Dedifferentiated amniotic fluid mesenchymal stem cell (primary cell): ENCODE data around the gene C6.
A peak's percentile ranks its signal among the peaks of the same experiment; 100 is the strongest.
"Not testable (repeated sequence)": the region's sequence is repeated elsewhere in the genome, so short reads cannot be mapped to it uniquely, and the experiment has no call there.

ENCODE experiments used
- DNase-seq: peaks from one replicate; pipeline ENCODE4 v3.0.0-alpha.2; 2016; ENCODE audit errors: extremely low spot score

Gene C6

DNA sequence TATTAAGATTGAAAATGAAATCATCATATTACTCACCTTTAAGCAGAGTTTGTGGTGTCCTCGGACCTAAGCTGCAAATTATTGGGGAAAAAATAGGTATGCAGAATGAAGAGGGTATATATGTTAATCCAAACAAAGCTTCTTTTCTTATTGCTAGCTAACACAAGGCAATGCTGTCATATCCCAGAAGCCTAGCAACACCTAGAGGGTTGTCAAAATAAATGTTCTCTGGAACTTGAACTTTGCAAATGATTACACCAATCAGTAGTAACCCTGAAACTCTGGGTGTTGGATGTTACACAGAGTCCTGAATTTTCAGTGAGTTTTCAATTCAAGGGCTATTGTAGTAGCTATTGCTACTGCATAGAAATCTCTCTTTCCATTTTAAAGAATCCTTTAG, at the start of gene C6:
Gene C6, minus strand, starts transcription at position 193 of the 400 bp plus-strand sequence. CDS start 10,302 bp downstream, outside the sequence.
- DNase-seq = no peak

DNA sequence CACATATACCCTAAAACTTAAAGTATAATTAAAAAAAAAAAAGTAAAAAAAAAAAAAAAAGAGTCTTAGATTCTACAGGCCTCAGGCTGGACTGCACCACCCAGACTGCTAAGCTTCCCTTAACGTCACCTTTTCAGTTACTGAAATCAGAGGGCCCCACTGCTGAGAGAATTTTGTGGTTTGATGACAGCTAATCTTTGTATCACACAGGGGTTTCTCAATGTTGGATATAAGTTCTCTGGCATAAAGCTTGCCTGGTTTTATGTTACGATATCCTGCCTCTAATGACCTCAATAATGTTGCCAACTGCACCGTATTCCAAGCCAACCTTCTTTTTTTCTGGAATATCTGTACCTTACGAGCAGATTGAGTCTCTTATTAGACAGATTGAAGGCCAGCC, 43.1 kb upstream of the C6 start:
- DNase-seq = no peak

DNA sequence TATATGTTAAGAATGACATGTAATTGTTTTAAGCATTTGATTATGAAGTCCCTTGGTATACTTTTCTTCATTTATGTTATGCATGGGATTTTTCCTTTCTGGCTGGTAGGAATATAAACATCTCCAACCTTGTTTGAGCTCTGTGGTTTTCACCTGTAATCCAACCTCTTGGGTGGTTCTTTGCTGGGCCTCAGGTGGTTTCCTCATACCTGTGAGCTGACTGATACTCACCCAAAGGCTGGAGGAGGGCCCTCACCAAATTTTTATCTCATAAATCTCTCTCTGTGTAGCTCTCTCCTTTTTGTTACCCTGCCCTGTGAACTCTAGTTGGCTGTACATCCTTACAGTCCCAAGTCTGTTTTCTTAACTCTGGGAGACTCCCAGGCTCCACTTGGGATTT, 39.8 kb upstream of the C6 start:
- DNase-seq = no peak

GRCh38 chr5:41252036-41252435, 38.7 kb upstream of the C6 start:
- peak; percentile 15 for DNase-seq

- DNase-seq = no peak
These were observed 37.1 kb upstream of the C6 start for GRCh38 chr5:41250351-41250987.

GRCh38 chr5:41247135-41247534, 33.8 kb upstream of the C6 start:
- no peak for DNase-seq

DNA sequence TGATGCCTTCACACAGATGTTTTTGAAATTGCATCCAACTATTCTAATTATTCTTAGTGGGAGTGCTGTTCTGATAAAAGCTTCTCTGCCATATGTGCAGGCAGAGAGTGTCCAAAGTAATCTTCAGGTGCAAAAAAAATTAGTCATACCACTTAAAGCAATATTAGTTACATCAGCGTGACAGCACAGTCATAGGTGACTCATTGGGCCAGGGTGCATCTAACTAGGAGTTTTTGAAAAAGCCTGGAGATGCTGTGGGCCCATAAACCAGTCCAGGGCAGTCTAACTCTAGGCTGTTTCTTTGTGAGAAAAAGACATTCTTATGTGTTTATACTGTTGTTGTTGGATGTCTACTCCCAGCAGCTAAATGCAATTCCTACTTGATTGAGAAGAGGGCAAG, 33.0 kb upstream of the C6 start:
- peak; percentile 50 for DNase-seq

GRCh38 chr5:41243558-41243957, 30.2 kb upstream of the C6 start:
- no peak for DNase-seq

GRCh38 chr5:41240985-41241384, 27.7 kb upstream of the C6 start:
- no peak for DNase-seq

GRCh38 chr5:41240390-41240789, 27.1 kb upstream of the C6 start:
- DNase-seq = no peak

DNA sequence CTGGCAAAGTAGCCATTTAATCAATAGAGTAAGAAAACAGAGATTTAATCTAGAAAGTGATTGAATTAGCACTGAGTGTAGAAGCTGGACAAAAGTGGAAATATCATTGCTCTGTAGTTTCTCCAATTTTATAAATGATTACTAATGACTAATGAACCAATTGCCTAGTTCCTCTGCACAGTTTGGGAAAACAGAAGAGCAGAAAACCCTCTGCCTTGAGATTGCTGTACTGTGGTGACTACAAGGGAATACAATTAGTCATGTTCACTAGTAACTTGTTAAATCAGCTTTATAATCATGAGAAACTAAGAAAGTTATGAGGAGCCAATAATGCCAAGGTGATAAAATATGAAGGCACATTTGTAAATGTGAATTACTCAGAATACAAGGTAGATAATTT, 21.1 kb upstream of the C6 start:
- no peak for DNase-seq

- no peak for DNase-seq
These were observed 19.5 kb upstream of the C6 start for GRCh38 chr5:41232797-41233196.

DNA sequence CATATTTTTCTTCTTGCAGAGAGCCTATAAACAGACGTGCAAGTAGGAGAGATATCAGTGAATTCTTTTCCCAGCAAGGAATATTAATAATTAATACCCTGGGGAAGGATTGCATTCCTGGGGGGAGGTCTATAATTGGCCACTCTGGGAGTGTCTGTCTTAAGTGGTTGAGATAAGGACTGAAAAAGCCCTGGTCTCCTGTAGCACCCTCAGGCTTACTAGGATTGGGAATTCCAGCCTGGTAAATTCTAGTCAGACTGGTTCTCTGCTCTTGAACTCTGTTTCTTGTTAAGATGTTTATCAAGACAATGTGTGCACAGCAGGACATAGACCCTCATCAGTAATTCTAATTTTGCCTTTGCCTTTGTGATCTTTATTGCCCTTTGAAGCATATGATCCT, 16.9 kb upstream of the C6 start:
- DNase-seq = not testable (repeated sequence)

DNA sequence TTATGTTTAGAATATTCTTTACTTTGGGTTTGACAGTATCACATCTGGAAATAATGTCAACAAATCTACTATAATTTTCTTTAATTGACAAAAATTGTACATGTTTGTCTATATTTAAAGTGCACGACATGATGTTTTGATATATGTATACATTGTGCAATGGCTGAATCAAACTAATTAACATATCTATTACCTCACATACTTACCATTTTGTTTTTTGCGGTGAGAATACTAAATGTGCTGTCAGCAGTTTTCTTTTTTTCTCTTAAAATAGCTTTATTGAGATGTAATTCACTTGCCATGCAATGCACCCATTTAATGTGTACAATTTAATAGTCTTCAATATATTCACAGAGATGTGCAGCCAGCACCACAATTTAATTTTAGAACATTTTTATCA, 10.6 kb upstream of the C6 start:
- DNase-seq = no peak

DNA sequence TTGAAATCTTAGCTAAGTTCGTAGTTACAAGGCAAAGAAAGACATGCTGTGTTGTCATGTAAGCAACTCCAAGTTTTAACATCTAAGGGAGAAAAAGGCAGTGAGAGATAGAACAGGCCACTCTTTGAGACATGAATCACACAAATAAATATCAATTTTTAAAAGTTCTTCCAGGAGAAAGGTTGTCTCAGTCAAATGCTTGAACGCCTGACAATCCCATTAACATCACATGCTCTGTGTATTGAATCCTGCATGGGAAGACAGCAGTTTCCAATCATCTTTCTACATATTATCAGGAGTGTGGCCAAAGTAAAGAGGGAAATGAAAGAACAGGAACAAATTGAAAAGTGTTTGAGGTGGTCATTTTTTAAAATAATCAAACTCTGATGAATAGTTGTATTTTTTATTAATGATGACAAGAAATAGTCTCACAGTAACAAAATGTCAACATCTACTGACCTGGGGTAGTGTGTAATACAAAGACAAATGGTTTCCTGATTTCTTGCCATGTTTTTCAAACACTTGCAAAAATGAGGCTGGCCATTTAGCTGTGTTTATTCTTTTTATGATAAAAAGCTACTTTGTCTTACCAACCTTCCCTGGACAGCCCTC, 6.4 kb upstream of the C6 start:
- no peak for DNase-seq

DNA sequence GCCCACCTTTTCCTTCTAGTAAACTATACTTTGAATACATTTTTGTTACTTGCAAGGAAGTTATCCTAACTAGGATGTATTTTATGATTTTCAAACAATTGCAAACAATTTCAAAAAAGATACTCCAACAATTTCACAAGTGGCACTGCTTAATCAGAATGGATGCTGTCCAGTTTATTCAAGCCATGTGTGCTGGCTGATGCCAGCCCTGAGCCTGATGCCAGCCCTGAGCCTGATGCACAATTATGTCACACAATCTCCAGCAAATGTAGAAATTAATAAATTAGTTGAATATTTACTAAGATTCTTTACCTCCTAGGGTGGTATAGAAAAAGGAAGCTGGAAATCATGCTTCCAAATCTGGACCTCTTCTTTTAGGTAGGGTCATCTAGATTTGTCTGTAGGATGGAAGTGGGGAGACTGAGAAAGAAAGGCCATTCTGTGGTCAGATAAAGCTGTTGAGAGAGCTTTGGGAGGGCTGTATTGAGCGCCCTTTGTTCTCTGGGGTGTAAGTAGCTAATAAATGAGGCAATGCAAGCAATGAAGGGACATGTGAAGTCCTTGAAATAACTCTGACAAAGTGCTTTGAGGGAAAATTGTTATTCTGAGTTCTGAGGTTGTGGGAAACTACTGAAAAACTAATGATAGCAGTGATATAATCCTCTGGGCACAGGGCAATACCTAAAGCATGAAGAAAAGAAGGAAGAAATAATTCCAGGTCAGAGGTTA, 5.8 kb upstream of the C6 start:
- DNase-seq = no peak

GRCh38 chr5:41214182-41214581, 850 bp upstream of the C6 start:
- DNase-seq = no peak

DNA sequence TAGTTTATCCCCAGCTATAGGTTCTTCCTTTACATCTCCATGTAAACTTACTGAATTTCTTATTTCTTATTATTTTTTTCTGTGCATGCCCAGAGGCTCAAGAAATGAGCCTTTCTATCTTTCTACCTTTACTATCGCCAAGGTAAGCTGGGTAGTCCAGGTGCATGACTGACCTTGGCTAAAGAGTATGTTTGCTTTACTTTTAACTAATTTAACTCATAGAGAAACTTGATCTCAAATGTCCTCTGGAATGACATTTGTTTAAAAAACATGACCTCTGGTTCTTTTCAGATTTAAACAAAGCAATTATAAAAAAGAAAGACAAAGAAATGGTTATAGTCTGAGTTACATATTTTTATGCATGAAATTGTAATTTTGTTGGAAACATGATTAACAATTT, 397 bp downstream of the C6 start:
- no peak for DNase-seq

DNA sequence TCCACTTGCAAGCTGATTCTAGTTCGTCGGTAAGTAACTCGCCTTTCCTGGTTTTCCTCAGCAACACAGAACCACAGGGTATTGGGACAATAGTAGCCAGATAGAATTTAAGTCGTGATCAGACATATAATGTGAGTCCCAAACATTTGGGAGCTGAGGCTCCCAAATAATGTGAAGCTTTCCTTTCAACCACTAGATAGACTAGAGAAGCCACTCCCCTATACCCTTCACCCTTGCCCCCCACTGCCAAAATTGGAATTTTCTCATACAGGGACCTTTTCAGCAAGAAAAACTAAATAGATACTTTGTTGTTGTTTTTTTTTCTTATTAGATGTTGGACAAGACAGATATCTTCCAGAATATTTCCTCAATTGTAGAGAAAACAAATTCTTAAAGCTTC, 1.9 kb downstream of the C6 start:
- DNase-seq = no peak

DNA sequence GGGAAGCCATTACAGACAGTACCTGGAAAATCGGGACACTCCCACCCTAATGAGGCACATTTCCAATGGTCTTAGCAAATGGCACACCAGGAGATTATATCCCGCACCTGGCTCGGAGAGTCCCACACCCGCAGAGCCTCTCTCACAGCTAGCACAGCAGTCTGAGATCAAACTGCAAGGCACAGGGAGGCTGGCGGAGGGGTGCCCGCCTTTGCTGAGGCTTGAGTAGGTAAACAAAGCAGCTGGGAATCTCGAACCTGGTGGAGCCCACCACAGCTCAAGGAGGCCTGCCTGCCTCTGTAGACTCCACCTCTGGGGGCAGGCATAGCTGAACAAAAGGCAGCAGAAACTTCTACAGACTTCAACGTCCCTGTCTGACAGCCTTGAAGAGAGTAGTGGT, 7.9 kb downstream of the C6 start:
- not testable (repeated sequence) for DNase-seq

- DNase-seq = no peak
These were observed 10.3 kb downstream of the C6 start for GRCh38 chr5:41203033-41203432.

- DNase-seq = no peak
These were observed 12.1 kb downstream of the C6 start for GRCh38 chr5:41201082-41201772.

GRCh38 chr5:41200506-41200905, 12.8 kb downstream of the C6 start:
- no peak for DNase-seq
